ENCODE data around the gene PFKFB2. TPM values are rescaled to one million over a fixed set of nuclear protein-coding genes. Genes with fewer than 3 reads are reported as not detected.

Gene PFKFB2
- total RNA-seq, 6 experiments from 2014 or later = 2.5 to 7.0 (median 3.2) TPM

- H3K4me3 Mint-ChIP-seq = no peak overlapping the region
- no peaks in the 10 kb centered on the region for H3K9me3 Mint-ChIP-seq
- H3K36me3 Mint-ChIP-seq (ENCODE audit: low read depth) = no peaks in the 10 kb centered on the region
- peaks cover 25% of the 10 kb centered on the region for H3K27me3 Mint-ChIP-seq (ENCODE audit: insufficient read depth)
- no peaks in the 10 kb centered on the region for H3K4me1 Mint-ChIP-seq (ENCODE audit: low read depth)
- TF ChIP-seq CTCF (IDR thresholded peaks at IDR 0.05) = no peak
- no peak for DNase-seq
- no peak overlapping the region for H3K27ac Mint-ChIP-seq
Measured at GRCh38 chr1:207109004-207109403, 55.9 kb downstream of the PFKFB2 start.

DNA sequence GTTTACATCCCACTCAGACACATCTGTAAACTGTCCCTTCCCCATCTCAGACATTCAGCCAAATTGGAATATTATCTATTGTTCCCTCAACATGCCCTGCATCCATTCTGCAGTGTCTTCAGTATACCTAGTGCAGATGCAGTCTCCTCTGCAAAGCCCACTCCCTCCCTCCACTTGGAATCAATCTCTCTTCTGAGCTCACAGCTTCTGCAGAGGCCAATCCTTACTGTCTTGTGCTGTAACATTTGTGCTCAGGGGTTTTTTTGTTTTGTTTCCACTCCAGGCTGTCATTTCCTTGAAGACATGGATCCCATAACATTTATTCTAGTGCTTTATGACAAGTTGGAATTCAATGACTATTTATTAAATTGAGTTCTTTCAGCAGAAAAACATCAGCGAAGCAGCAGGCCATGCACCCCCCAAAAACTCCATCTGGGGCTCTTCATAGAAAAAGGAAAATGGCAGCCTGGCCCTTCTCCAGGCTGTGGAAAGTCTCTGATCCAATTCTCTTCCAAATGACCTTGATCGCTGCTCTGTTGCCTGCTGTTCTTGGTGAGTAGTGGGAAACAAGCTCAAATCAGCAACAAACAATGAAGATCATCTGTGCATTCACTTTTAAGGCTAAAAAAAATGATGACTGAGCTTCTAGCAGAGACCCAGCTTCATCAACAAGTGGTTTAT, 59.7 kb downstream of the PFKFB2 start:
- peaks cover 16% of the 10 kb centered on the region for H3K27me3 Mint-ChIP-seq (ENCODE audit: insufficient read depth)
- no peak for TF ChIP-seq CTCF (IDR thresholded peaks at IDR 0.05)
- H3K27ac Mint-ChIP-seq = no peak overlapping the region
- no peak overlapping the region for H3K4me3 Mint-ChIP-seq
- H3K4me1 Mint-ChIP-seq (ENCODE audit: low read depth) = no peaks in the 10 kb centered on the region
- H3K9me3 Mint-ChIP-seq = no peaks in the 10 kb centered on the region
- H3K36me3 Mint-ChIP-seq (ENCODE audit: low read depth) = no peaks in the 10 kb centered on the region
- DNase-seq = no peak

DNA sequence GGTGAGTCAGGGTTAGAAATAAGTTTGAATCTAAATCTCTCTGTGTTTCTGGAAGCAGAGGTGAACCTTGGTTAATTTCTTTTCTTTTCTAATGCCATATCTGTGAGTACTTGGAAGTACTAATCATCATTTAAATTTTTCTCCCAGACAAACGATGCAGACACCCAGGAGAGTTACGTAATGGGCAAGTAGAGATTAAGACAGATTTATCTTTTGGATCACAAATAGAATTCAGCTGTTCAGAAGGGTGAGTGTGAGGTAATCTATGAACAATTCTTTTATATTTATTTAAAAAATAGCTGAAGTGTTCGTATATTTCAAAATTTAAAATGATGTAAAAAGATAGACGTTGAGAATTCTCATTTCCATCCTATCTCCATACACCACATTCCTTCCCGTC, 62.2 kb downstream of the PFKFB2 start:
- Mint-ChIP-seq H3K36me3 (ENCODE audit: low read depth) (no peaks in the 10 kb centered on the region), H3K27ac (no peak overlapping the region), H3K27me3 (ENCODE audit: insufficient read depth) (peaks cover 12% of the 10 kb centered on the region; the same call in 1 of the 2 replicates), H3K9me3 (no peaks in the 10 kb centered on the region), H3K4me1 (ENCODE audit: low read depth) (no peaks in the 10 kb centered on the region), H3K4me3 (no peak overlapping the region)
- no peak for TF ChIP-seq CTCF (IDR thresholded peaks at IDR 0.05)
- no peak for DNase-seq

DNA sequence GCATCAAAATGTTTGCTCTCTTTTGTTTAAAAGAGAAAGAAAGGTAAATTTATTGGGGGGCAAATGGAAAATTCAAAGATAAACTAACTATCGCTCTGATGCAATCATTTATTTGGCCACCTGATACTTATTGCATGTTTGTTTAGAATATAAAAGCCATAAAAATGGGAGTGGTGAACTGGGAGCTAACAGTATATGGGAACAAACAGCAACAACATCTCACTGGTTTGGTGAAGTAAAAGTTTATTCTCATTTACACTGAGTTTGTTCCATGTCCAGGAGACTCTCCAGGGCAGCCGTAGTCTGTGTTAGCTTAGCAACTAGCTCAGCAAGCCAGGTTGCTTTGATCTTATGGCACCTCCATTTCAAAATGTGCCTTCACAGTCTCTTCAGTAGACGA, 71.3 kb downstream of the PFKFB2 start:
- no peak overlapping the region for H3K4me3 Mint-ChIP-seq
- no peak for TF ChIP-seq CTCF (IDR thresholded peaks at IDR 0.05)
- H3K27ac Mint-ChIP-seq = no peak overlapping the region
- peaks cover 11% of the 10 kb centered on the region for H3K9me3 Mint-ChIP-seq
- no peaks in the 10 kb centered on the region for H3K4me1 Mint-ChIP-seq (ENCODE audit: low read depth)
- no peak for DNase-seq
- H3K36me3 Mint-ChIP-seq (ENCODE audit: low read depth) = peaks cover 10% of the 10 kb centered on the region; the same call in 1 of the 2 replicates
- peaks cover 7% of the 10 kb centered on the region for H3K27me3 Mint-ChIP-seq (ENCODE audit: insufficient read depth)

DNA sequence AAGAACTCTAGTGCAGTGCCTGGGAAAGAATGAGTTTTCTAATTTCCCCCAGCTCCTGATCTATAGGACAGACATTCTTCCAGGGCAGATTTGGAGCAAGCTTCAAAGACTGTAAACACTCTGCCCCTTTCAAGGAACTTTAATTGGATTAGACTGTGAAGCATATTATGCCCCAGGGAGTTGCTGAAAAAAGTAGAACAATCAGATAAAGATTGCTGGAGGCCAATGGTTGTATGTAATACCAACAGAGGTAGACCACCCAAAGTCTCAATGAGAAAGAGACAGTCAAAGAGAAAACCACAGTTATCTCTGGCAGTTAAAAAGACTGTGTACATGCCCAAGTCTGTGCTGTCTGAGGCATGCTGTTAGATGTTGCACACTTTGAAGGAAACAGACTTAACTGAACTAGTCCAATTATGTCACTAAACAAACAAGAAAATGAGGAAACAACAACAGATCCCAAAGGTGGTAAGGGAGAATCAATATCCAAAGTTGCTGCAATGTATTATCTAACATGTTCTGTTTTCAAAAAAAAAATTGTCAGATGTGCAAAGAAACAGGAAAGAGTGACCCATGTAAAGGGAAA, 75.4 kb downstream of the PFKFB2 start:
- TF ChIP-seq CTCF (IDR thresholded peaks at IDR 0.05) = no peak
- Mint-ChIP-seq H3K9me3 (peaks cover 11% of the 10 kb centered on the region), H3K27me3 (ENCODE audit: insufficient read depth) (peaks cover 6% of the 10 kb centered on the region; the same call in 1 of the 2 replicates), H3K4me3 (no peak overlapping the region), H3K36me3 (ENCODE audit: low read depth) (peaks cover 10% of the 10 kb centered on the region; the same call in 1 of the 2 replicates), H3K27ac (no peak overlapping the region), H3K4me1 (ENCODE audit: low read depth) (no peaks in the 10 kb centered on the region)
- DNase-seq = no peak
